HFF-Myc (cell line): ENCODE results near the gene UCHL3.

ENCODE experiments used
- DNase-seq: peaks from one replicate; pipeline ENCODE4 v3.0.0-alpha.2; 2011; ENCODE audit warnings: low read depth; ENCODE audit errors: extremely low read depth
- H3K4me3 ChIP-seq: replicated peaks from 2 replicates; pipeline ENCODE4 v1.5.1; 2011; ENCODE audit warnings: low read depth, mild to moderate bottlenecking, control low read depth, low read length
- CTCF ChIP-seq: IDR thresholded peaks from 2 replicates; pipeline ENCODE4 v1.5.1; 2012; ENCODE audit warnings: mild to moderate bottlenecking, low read depth, low read length, control low read depth; ENCODE audit errors: missing control alignments

UCHL3 gene

DNA sequence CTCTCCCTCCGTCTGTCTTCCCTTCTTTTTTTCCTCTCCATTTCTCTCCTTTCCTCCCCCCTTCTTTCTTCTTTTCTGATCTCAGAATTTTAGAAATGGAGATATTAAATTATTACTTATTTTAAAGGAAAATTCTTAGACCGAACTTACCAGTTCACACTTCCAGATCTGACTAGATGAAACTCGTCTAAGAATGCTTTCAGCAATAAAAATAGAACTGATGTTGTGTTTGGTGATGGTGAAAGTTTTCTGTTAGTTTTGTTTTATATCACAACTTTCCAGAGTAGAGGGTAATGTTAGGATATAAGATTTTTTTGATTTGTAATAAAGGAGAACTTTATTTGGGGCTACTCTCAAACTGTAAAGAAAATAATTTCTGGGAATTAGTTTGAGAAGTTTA lies 29.9 kb downstream of the UCHL3 start:
- H3K4me3 ChIP-seq: no peak overlapping the region
- DNase-seq: no peak
- TF ChIP-seq CTCF: no peak

DNA sequence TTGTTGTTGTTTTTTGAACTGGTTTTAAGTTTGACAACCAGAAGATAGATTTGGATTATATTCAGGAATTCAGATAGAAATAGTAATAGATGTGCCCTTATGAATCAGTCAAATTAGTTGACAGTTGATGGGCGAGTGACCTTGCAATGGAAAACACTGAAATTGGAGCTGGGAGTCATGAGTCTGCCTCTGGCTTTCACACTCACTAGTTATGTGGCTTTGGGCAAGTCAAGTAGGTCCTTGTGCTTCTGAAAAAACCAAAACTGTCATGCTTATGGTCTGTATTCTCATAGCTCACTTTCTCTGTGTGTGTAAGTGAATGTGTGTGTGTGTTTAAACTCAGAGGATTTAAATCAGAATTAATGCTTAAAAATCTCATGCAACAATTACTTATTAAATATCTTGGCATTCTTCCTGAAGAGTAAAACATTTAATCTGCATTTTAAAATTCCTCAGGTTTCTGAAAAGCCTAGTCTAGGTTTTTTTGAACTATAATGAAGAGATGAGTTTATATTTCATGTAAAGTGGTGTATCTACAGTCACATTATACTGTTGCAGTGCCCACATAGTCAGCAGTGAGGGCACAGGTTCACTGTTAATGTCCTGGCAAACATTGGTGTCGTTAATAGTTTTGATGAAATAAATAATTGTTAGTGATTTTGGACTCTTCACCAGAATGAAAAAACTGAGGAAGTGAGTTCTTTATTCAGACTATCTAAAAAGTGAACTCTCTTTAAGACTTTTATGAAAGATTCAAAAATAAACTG lies 32.5 kb downstream of the UCHL3 start:
- DNase-seq: no peak
- no peak for TF ChIP-seq CTCF
- H3K4me3 ChIP-seq: no peak overlapping the region

GRCh38 chr13:75583091-75583490 lies 33.5 kb downstream of the UCHL3 start:
- DNase-seq: no peak
- no peak for TF ChIP-seq CTCF
- H3K4me3 ChIP-seq: no peak overlapping the region

- no peak overlapping the region for H3K4me3 ChIP-seq
- no peak for TF ChIP-seq CTCF
- no peak for DNase-seq
These were observed 35.6 kb downstream of the UCHL3 start for GRCh38 chr13:75585153-75585552.

- no peak for TF ChIP-seq CTCF
- no peak for DNase-seq
- no peak overlapping the region for H3K4me3 ChIP-seq
These were observed 38.1 kb downstream of the UCHL3 start for GRCh38 chr13:75587679-75588078.

DNA sequence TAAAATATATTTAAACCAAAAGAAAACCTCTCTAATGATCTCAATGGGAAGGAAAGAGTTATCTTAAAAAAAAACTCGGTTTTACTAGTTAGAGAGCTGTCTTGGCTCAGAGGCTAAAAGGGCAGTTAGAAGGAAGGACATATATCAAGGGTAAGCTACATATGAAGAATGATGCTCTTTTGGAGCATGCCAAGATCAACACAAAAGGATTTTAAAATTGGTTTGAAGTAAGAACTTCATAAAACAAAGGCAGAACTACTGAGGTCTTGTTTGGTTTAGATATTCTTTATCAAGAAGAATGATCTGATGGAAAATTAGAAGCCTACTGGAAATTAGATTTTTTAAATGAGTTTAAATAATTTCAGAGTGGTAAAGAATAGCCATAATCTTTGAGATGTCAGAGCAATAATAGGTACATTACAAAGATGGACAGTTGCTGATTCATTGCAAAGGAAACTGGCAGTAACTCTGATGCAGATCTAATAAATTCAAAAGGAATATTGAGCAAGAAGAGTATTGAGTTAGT lies 47.1 kb downstream of the UCHL3 start:
- H3K4me3 ChIP-seq: no peak overlapping the region
- no peak for DNase-seq
- TF ChIP-seq CTCF: no peak
